K562 (cell line): ENCODE data around the gene RAB4B. TPM values are rescaled to one million over a fixed set of nuclear protein-coding genes. Genes with fewer than 3 reads are reported as not detected.

Experiments
- ARHGAP35 ChIP-seq: fragments of 450-650 bp; IDR thresholded peaks from 2 replicates; pipeline ENCODE4 v1.6.1; 2018; ENCODE audit not compliant: partially characterized antibody
- BACH1 ChIP-seq: fragments of 200-800 bp; sonication (Bioruptor generic); IDR thresholded peaks from 2 replicates; pipeline ENCODE4 v1.6.1; 2016; ENCODE audit warnings: missing genetic modification characterization, missing compliant biosample characterization
- BCOR ChIP-seq: fragments of 450-650 bp; IDR thresholded peaks from 2 replicates; pipeline ENCODE4 v1.6.1; 2016
- NFIX ChIP-seq: fragments of 250-450 bp; sonication (Bioruptor Pico); IDR thresholded peaks from 2 replicates; pipeline ENCODE4 v1.4.0; 2020; ENCODE audit warnings: low read depth, mild to moderate bottlenecking, moderate library complexity
- NFRKB ChIP-seq: fragments of 450-650 bp; IDR thresholded peaks from 2 replicates; pipeline ENCODE4 v1.6.1; 2016; ENCODE audit warnings: low read depth
- RBM25 ChIP-seq: fragments of 200-400 bp; formaldehyde crosslinking; IDR thresholded peaks from 2 replicates; pipeline ENCODE4 v1.6.1; 2018; ENCODE audit warnings: low read length, low read depth, moderate library complexity; ENCODE audit not compliant: severe bottlenecking
- USF1 ChIP-seq: sonication (generic); formaldehyde crosslinking; IDR thresholded peaks from 2 replicates; pipeline ENCODE4 v1.9.0; 2022; ENCODE audit warnings: mild to moderate bottlenecking, missing genetic modification reagents
- ZFP1 ChIP-seq: fragments of 450-650 bp; formaldehyde crosslinking; IDR thresholded peaks from 2 replicates; pipeline ENCODE4 v1.4.0; 2020; ENCODE audit warnings: mild to moderate bottlenecking, mixed read lengths
- ZFP30 ChIP-seq: fragments of 250-450 bp; sonication (Bioruptor Pico); IDR thresholded peaks from 2 replicates; pipeline ENCODE4 v1.8.0; 2022; ENCODE audit warnings: moderate library complexity, mild to moderate bottlenecking, inconsistent platforms, borderline replicate concordance
- ZFP36 ChIP-seq: fragments of 150-350 bp; IDR thresholded peaks from 2 replicates; pipeline ENCODE4 v1.6.1; 2018; ENCODE audit warnings: low read length, low read depth; ENCODE audit not compliant: partially characterized antibody
- ZNF197 ChIP-seq: fragments of 200-800 bp; sonication (Bioruptor generic); IDR thresholded peaks from 2 replicates; pipeline ENCODE4 v1.6.1; 2016; ENCODE audit warnings: low read depth, missing genetic modification characterization, missing compliant biosample characterization
- ZNF24 ChIP-seq: fragments of 450-650 bp; IDR thresholded peaks from 2 replicates; pipeline ENCODE4 v1.6.1; 2016
- ZNF551 ChIP-seq: fragments of 250-450 bp; sonication (Bioruptor Pico); IDR thresholded peaks from 2 replicates; pipeline ENCODE4 v1.5.0; 2021; ENCODE audit warnings: mild to moderate bottlenecking, moderate library complexity
- ZNF699 ChIP-seq: fragments of 250-450 bp; sonication (Bioruptor Pico); IDR thresholded peaks from 2 replicates; pipeline ENCODE4 v1.8.0; 2021; ENCODE audit warnings: mild to moderate bottlenecking, moderate library complexity; ENCODE audit not compliant: insufficient replicate concordance
- ZNF75A ChIP-seq: fragments of 450-650 bp; formaldehyde crosslinking; IDR thresholded peaks from 2 replicates; pipeline ENCODE4 v1.4.0; 2020; ENCODE audit warnings: mild to moderate bottlenecking
- polyA plus RNA-seq, 8 experiments: library from polyadenylated mRNA; depleted of rRNA in 4 of 8; stranded (reverse) in 5 of 8; unstranded in 3 of 8; fragments of >200 nt; fragmentation: Nextera tagmentation in 2 of 8; fragmentation: Illumina TruSeq in 1 of 8; extraction: Ambion mirVana in 2 of 8; extraction: Trizol in 1 of 8; gene quantifications; 2 replicates each; pipeline versions ENCODE4 v1.2.1 to v1.2.3, GENCODE V29; 2011 to 2014; ENCODE audit warnings: inconsistent platforms in 1 of 8, missing spikeins in 1 of 8
- total RNA-seq, 7 experiments: library from RNA; depleted of rRNA in 6 of 7; stranded (reverse); fragments of >200 nt in 6 of 7; fragmentation: Illumina TruSeq in 2 of 7; extraction: Trizol in 2 of 7; gene quantifications; 2 replicates each; pipeline versions ENCODE4 v1.2.1 to v1.2.3, GENCODE V29; 2011 to 2021; ENCODE audit warnings: low replicate concordance in 1 of 7
- TF ChIP-seq, protein P1 (sequence below): fragments of 450-650 bp; IDR thresholded peaks from 2 replicates; pipeline ENCODE4 v1.6.1; 2017; ENCODE audit warnings: antibody characterized with exemption
- TF ChIP-seq, protein P2 (sequence below), 2 experiments: IDR thresholded peaks; 2 replicates each; pipeline ENCODE4 v1.6.1; 2011; ENCODE audit warnings: borderline replicate concordance in 1 of 2, control low read depth in 1 of 2, low read depth in 1 of 2, low read length in 1 of 2, mild to moderate bottlenecking in 1 of 2, mixed read lengths in 1 of 2, moderate library complexity in 1 of 2; ENCODE audit not compliant: insufficient read depth in 1 of 2, insufficient read length in 1 of 2, poor library complexity in 1 of 2, severe bottlenecking in 1 of 2; ENCODE audit errors: extremely low read depth in 1 of 2
- TF ChIP-seq, protein P3 (sequence below): sonication (generic); formaldehyde crosslinking; IDR thresholded peaks from 2 replicates; pipeline ENCODE4 v1.8.1; 2023; ENCODE audit warnings: mild to moderate bottlenecking, missing genetic modification reagents
- TF ChIP-seq, protein P4 (sequence below), 2 experiments: IDR thresholded peaks; 2 replicates each; pipeline ENCODE4 v1.6.1; 2012; ENCODE audit warnings: improper control_type of control experiment in 2 of 2, low read depth in 2 of 2, low read length in 2 of 2, borderline replicate concordance in 1 of 2

RAB4B gene
- total and polyA plus RNA-seq, 9 of the 15 experiments (the other 6 are each of a cell fraction or from before 2014, with no cell fraction given), result 0.28 to 20.4 (median 9.0) TPM

- TF ChIP-seq, protein P1, sequence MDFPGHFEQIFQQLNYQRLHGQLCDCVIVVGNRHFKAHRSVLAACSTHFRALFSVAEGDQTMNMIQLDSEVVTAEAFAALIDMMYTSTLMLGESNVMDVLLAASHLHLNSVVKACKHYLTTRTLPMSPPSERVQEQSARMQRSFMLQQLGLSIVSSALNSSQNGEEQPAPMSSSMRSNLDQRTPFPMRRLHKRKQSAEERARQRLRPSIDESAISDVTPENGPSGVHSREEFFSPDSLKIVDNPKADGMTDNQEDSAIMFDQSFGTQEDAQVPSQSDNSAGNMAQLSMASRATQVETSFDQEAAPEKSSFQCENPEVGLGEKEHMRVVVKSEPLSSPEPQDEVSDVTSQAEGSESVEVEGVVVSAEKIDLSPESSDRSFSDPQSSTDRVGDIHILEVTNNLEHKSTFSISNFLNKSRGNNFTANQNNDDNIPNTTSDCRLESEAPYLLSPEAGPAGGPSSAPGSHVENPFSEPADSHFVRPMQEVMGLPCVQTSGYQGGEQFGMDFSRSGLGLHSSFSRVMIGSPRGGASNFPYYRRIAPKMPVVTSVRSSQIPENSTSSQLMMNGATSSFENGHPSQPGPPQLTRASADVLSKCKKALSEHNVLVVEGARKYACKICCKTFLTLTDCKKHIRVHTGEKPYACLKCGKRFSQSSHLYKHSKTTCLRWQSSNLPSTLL, result no peak
- TF ChIP-seq ZNF551 (no peak), ZNF75A (CRISPR knock-in tag) (no peak), USF1 (CRISPR knock-in tag) (no peak), RBM25 (no peak), BCOR (0 out of 2 replicates have a peak, but pooled peaks have one; percentile 26), ZFP1 (no peak), NFIX (CRISPR knock-in tag) (no peak), NFRKB (peak; percentile 59; the same call in 1 of the 2 replicates), BACH1 (tag) (no peak), ZFP36 (no peak), ZFP30 (CRISPR knock-in tag) (no peak), ARHGAP35 (peak; percentile 21), ZNF699 (CRISPR knock-in tag) (no peak), ZNF197 (CRISPR knock-in tag) (no peak), ZNF24 (no peak)
- TF ChIP-seq, protein P2, sequence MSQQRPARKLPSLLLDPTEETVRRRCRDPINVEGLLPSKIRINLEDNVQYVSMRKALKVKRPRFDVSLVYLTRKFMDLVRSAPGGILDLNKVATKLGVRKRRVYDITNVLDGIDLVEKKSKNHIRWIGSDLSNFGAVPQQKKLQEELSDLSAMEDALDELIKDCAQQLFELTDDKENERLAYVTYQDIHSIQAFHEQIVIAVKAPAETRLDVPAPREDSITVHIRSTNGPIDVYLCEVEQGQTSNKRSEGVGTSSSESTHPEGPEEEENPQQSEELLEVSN (IDR thresholded peaks at IDR 0.05; ENCODE audit: borderline replicate concordance in 1 of 2, extremely low read depth in 1 of 2, insufficient read depth in 1 of 2, insufficient read length in 1 of 2, low read depth in 1 of 2, low read length in 1 of 2, poor library complexity in 1 of 2, severe bottlenecking in 1 of 2), result peak; percentile 64 to 72
- TF ChIP-seq, protein P3, sequence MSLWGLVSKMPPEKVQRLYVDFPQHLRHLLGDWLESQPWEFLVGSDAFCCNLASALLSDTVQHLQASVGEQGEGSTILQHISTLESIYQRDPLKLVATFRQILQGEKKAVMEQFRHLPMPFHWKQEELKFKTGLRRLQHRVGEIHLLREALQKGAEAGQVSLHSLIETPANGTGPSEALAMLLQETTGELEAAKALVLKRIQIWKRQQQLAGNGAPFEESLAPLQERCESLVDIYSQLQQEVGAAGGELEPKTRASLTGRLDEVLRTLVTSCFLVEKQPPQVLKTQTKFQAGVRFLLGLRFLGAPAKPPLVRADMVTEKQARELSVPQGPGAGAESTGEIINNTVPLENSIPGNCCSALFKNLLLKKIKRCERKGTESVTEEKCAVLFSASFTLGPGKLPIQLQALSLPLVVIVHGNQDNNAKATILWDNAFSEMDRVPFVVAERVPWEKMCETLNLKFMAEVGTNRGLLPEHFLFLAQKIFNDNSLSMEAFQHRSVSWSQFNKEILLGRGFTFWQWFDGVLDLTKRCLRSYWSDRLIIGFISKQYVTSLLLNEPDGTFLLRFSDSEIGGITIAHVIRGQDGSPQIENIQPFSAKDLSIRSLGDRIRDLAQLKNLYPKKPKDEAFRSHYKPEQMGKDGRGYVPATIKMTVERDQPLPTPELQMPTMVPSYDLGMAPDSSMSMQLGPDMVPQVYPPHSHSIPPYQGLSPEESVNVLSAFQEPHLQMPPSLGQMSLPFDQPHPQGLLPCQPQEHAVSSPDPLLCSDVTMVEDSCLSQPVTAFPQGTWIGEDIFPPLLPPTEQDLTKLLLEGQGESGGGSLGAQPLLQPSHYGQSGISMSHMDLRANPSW, result no peak
- TF ChIP-seq, protein P4, sequence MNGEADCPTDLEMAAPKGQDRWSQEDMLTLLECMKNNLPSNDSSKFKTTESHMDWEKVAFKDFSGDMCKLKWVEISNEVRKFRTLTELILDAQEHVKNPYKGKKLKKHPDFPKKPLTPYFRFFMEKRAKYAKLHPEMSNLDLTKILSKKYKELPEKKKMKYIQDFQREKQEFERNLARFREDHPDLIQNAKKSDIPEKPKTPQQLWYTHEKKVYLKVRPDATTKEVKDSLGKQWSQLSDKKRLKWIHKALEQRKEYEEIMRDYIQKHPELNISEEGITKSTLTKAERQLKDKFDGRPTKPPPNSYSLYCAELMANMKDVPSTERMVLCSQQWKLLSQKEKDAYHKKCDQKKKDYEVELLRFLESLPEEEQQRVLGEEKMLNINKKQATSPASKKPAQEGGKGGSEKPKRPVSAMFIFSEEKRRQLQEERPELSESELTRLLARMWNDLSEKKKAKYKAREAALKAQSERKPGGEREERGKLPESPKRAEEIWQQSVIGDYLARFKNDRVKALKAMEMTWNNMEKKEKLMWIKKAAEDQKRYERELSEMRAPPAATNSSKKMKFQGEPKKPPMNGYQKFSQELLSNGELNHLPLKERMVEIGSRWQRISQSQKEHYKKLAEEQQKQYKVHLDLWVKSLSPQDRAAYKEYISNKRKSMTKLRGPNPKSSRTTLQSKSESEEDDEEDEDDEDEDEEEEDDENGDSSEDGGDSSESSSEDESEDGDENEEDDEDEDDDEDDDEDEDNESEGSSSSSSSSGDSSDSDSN (IDR thresholded peaks at IDR 0.05; ENCODE audit: borderline replicate concordance in 1 of 2, low read depth in 2 of 2, low read length in 2 of 2), result peak in 1 of 2 experiments; percentile 73; a peak in 1 of 4 replicates
Measured at GRCh38 chr19:40797963-40798682, 20.1 kb downstream of the RAB4B start (continued).
